Endodermal cell (in vitro differentiated cells): ENCODE results near the gene PES1. TPM values are rescaled to one million over a fixed set of nuclear protein-coding genes. Genes with fewer than 3 reads are reported as not detected.
A peak's percentile ranks its signal among the peaks of the same experiment; 100 is the strongest.
"Not testable (repeated sequence)": the region's sequence is repeated elsewhere in the genome, so short reads cannot be mapped to it uniquely, and the experiment has no call there.

Experiments
- DNase-seq: peaks from one replicate; pipeline ENCODE4 v3.0.0-alpha.2; 2017
- H3K27ac ChIP-seq: 2 replicates; pipeline ENCODE4 v1.5.1; 2013; ENCODE audit warnings: mild to moderate bottlenecking, low read depth, low read length, moderate library complexity
- H3K27me3 ChIP-seq: 2 replicates; pipeline ENCODE4 v1.6.1; 2013; ENCODE audit warnings: mild to moderate bottlenecking, low read length, moderate library complexity; ENCODE audit not compliant: insufficient read depth, control insufficient read depth, poor library complexity, severe bottlenecking
- H3K36me3 ChIP-seq: 2 replicates; pipeline ENCODE4 v1.7.0; 2013; ENCODE audit warnings: mild to moderate bottlenecking, low read length, moderate library complexity; ENCODE audit not compliant: control insufficient read depth, insufficient read depth
- H3K4me1 ChIP-seq: one replicate; pipeline ENCODE4 v1.7.0; 2013; ENCODE audit warnings: low read length; ENCODE audit not compliant: control insufficient read depth, insufficient read depth
- H3K4me3 ChIP-seq: 2 replicates; pipeline ENCODE4 v1.5.1; 2013; ENCODE audit warnings: mild to moderate bottlenecking, low read length, moderate library complexity
- H3K9ac ChIP-seq: 2 replicates; pipeline ENCODE4 v1.6.1; 2013; ENCODE audit warnings: mild to moderate bottlenecking, low read length, moderate library complexity; ENCODE audit not compliant: poor library complexity, severe bottlenecking; ENCODE audit errors: extremely low read depth
- H3K9me3 ChIP-seq: 2 replicates; pipeline ENCODE4 v1.6.1; 2013; ENCODE audit warnings: mild to moderate bottlenecking, low read length, moderate library complexity; ENCODE audit not compliant: control insufficient read depth
- H3K27ac Mint-ChIP-seq: 2 replicates; pipeline ENCODE4 v1.8.0; 2020; ENCODE audit warnings: mixed read lengths
- H3K27me3 Mint-ChIP-seq: 2 replicates; pipeline ENCODE4 v1.8.0; 2021; ENCODE audit warnings: mild to moderate bottlenecking, mixed read lengths; ENCODE audit not compliant: insufficient read depth
- H3K36me3 Mint-ChIP-seq: 2 replicates; pipeline ENCODE4 v1.8.0; 2020; ENCODE audit warnings: low read depth, mixed read lengths
- H3K4me1 Mint-ChIP-seq: 2 replicates; pipeline ENCODE4 v1.8.0; 2020; ENCODE audit warnings: mixed read lengths
- H3K4me3 Mint-ChIP-seq: 2 replicates; pipeline ENCODE4 v1.8.0; 2020; ENCODE audit warnings: mild to moderate bottlenecking, moderate library complexity, mixed read lengths
- H3K9me3 Mint-ChIP-seq: 2 replicates; pipeline ENCODE4 v1.8.0; 2020; ENCODE audit warnings: mild to moderate bottlenecking, mixed read lengths
- WGBS, 2 experiments: methylation state at CpG; one replicate each; pipeline versions ENCODE4 v1.1.5 to v1.1.7; 2013; ENCODE audit warnings: missing lambda C conversion rate in 2 of 2, mixed read lengths in 1 of 2; ENCODE audit not compliant: insufficient coverage in 1 of 2, insufficient read length in 1 of 2; 5-methylcytosine and 5-hydroxymethylcytosine counted together
- total RNA-seq, 2 donors: library from RNA; stranded (reverse); fragmentation: NEBNext Ultra II Directional in 1 of 2; extraction: Animal tissue kit (Norgen Biotek cat#: 25700) in 1 of 2; gene quantifications; 2 replicates in 1 of 2; 3 replicates in 1 of 2; pipeline ENCODE4 v1.2.1, GENCODE V29; 2021
- TF ChIP-seq, protein P1 (sequence below): fragments of 200-600 bp; sonication (generic); conservative IDR thresholded peaks from 2 replicates; pipeline ENCODE4 v1.5.0; 2021; ENCODE audit warnings: antibody characterized with exemption, mild to moderate bottlenecking

PES1 gene
- total RNA-seq, 2 donors from 2014 or later = 78.7 to 90.2 TPM

- no peaks in the 10 kb centered on the region for H3K27me3 ChIP-seq
- H3K36me3 ChIP-seq = no peaks in the 10 kb centered on the region
- Mint-ChIP-seq H3K4me3 (peak overlapping the region; percentile 60), H3K9me3 (peaks cover 32% of the 10 kb centered on the region), H3K27ac (no peak overlapping the region), H3K4me1 (peaks cover 10% of the 10 kb centered on the region), H3K36me3 (peaks cover 16% of the 10 kb centered on the region), H3K27me3 (peaks cover 6% of the 10 kb centered on the region)
- no peaks in the 10 kb centered on the region for H3K9me3 ChIP-seq
- peak; percentile 95 for DNase-seq
- no peak overlapping the region for H3K9ac ChIP-seq
- TF ChIP-seq, protein P1, sequence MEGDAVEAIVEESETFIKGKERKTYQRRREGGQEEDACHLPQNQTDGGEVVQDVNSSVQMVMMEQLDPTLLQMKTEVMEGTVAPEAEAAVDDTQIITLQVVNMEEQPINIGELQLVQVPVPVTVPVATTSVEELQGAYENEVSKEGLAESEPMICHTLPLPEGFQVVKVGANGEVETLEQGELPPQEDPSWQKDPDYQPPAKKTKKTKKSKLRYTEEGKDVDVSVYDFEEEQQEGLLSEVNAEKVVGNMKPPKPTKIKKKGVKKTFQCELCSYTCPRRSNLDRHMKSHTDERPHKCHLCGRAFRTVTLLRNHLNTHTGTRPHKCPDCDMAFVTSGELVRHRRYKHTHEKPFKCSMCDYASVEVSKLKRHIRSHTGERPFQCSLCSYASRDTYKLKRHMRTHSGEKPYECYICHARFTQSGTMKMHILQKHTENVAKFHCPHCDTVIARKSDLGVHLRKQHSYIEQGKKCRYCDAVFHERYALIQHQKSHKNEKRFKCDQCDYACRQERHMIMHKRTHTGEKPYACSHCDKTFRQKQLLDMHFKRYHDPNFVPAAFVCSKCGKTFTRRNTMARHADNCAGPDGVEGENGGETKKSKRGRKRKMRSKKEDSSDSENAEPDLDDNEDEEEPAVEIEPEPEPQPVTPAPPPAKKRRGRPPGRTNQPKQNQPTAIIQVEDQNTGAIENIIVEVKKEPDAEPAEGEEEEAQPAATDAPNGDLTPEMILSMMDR = peak; percentile 94
- peak overlapping the region; percentile 15 for H3K27ac ChIP-seq
- no peaks in the 10 kb centered on the region for H3K4me1 ChIP-seq
- H3K4me3 ChIP-seq = peak overlapping the region; percentile 40
- WGBS, 2 experiments = 25 to 26% methylated on average over 16 to 29 of the region's 29 CpGs
These were observed 42.9 kb upstream of the PES1 start for GRCh38 chr22:30634471-30635233.

DNA sequence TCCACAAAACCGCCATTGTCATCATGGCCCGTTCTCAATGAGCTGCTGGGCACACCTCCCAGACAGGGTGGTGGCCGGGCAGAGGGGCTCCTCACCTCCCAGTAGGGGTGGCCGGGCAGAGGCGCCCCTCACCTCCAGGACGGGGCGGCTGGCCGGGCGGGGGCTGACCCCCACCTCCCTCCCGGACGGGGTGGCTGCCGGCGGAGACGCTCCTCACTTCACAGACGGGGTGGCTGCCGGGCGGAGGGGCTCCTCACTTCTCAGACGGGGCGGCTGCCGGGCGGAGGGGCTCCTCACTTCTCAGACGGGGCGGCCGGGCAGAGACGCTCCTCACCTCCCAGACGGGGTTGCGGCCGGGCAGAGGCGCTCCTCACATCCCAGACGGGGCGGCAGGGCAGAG is 39.8 kb upstream of the PES1 start:
- not testable (repeated sequence) for H3K27ac ChIP-seq, H3K36me3 ChIP-seq, H3K27me3 ChIP-seq, H3K4me1 Mint-ChIP-seq, H3K4me3 Mint-ChIP-seq, H3K4me1 ChIP-seq, H3K27ac Mint-ChIP-seq, H3K4me3 ChIP-seq, H3K9me3 ChIP-seq, H3K36me3 Mint-ChIP-seq, H3K9ac ChIP-seq, H3K27me3 Mint-ChIP-seq, DNase-seq
- H3K9me3 Mint-ChIP-seq = peaks cover 16% of the 10 kb centered on the region
- WGBS, 2 experiments = 90 to 98% methylated on average over 7 to 15 of the region's 31 CpGs

DNA sequence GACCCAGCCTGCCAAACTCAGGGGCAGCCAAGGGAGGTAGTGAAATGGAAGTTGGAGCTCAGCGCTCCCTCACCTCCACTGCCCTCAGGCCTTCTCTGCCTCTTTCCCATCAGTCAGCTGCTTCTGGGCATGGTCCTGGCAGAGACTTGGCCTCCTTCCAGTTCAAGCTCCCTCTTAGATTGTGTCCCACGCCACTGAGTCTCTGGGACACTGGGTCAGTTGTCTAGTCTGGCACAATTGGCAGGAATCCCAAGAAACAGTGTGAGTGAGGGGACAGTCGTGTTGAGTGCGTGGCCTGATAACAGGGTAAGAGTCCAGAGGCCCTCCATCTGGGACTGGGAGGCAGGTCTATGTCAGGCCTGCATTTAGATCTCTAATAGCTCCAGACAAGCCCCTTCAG is 36.8 kb upstream of the PES1 start:
- TF ChIP-seq, protein P1 = no peak
- Mint-ChIP-seq H3K27ac (no peak overlapping the region), H3K9me3 (peaks cover 15% of the 10 kb centered on the region), H3K36me3 (peaks cover 13% of the 10 kb centered on the region), H3K4me1 (no peaks in the 10 kb centered on the region), H3K27me3 (no peaks in the 10 kb centered on the region), H3K4me3 (no peak overlapping the region)
- Histone ChIP-seq H3K4me3 (no peak overlapping the region), H3K9me3 (no peaks in the 10 kb centered on the region), H3K9ac (no peak overlapping the region), H3K4me1 (no peaks in the 10 kb centered on the region), H3K27ac (no peak overlapping the region), H3K36me3 (peaks cover 7% of the 10 kb centered on the region), H3K27me3 (no peaks in the 10 kb centered on the region)
- WGBS, 2 experiments = 89 to 94% methylated on average over 2 to 4 of the region's 4 CpGs
- no peak for DNase-seq
